ENCODE measurements around the gene KCNC1. TPM values are rescaled to one million over a fixed set of nuclear protein-coding genes. Genes with fewer than 3 reads are reported as not detected.

Gene KCNC1
- total RNA-seq, 4 donors from 2014 or later, result not detected

DNA sequence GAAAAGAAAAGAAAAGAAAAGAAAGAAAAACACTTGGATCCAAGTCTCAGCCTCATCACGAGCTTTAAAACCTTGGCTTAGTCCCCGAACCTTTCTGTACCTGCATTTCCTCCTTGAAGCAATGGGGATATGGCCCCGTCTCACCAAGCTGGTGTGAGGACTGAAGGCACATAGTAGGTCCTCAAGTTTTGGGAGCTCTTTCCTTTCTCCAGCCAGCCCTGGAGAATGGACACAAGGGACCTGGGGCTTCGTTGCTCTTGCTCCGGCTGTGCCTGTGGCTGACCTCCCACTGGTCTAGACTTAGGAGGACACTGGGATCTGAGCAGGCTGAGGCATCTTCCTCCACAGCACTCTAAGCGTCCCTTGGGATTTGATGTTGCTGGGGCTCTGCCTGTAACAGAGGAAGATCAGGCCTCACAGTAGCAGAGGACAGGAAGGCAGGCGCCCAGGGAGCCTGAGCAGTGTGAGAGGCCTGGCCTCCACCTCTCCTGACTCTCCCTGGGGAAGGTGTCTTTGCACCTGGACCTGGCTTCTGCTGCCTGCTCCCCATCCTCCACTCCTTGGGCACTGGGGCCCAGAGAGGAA is 32.8 kb downstream of the KCNC1 start:
- TF ChIP-seq, protein P1, sequence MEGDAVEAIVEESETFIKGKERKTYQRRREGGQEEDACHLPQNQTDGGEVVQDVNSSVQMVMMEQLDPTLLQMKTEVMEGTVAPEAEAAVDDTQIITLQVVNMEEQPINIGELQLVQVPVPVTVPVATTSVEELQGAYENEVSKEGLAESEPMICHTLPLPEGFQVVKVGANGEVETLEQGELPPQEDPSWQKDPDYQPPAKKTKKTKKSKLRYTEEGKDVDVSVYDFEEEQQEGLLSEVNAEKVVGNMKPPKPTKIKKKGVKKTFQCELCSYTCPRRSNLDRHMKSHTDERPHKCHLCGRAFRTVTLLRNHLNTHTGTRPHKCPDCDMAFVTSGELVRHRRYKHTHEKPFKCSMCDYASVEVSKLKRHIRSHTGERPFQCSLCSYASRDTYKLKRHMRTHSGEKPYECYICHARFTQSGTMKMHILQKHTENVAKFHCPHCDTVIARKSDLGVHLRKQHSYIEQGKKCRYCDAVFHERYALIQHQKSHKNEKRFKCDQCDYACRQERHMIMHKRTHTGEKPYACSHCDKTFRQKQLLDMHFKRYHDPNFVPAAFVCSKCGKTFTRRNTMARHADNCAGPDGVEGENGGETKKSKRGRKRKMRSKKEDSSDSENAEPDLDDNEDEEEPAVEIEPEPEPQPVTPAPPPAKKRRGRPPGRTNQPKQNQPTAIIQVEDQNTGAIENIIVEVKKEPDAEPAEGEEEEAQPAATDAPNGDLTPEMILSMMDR (IDR thresholded peaks at IDR 0.05; ENCODE audit: low read depth), result no peak

DNA sequence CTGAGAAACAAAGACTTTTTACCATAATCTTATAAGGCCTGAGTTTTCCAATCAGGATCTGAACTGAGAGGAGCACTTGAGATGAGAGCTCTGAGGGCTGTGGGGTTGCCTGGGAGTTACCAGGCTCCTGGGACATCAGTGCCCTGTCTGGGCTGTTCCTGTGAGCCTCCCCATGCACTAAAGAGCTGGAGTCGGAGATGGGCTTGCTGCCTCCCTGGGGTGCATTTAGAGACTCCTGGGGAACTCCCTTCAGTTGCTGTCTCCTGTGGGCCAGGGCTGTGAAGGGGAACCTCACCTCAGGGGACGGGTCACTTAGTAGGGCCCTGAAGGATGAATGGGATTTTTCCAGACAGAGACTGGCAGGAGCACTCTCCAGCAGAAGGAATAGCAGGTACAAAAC is 33.3 kb downstream of the KCNC1 start:
- TF ChIP-seq, protein P1 (IDR thresholded peaks at IDR 0.05; ENCODE audit: low read depth), result no peak

DNA sequence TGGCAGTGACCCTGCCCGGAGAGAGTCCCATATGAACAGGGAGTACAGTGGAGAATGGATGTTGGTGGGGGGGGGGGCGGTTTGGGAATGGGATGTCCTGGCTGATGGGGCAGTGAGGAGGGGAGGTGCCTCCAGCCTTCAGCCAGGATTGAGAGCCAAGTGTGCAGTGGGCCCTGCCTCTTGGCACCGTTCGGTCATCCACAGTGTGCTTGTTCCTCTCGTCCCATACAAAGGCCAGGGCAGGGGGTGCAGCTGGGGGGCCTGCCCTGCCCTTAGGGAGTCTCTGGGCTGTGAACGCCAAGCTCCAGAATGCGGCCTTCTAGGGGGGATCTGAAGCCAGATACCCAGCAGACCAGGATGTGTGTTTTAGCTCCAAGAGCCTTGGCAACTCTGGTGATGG is 34.0 kb downstream of the KCNC1 start:
- TF ChIP-seq, protein P1 (IDR thresholded peaks at IDR 0.05; ENCODE audit: low read depth), result no peak

DNA sequence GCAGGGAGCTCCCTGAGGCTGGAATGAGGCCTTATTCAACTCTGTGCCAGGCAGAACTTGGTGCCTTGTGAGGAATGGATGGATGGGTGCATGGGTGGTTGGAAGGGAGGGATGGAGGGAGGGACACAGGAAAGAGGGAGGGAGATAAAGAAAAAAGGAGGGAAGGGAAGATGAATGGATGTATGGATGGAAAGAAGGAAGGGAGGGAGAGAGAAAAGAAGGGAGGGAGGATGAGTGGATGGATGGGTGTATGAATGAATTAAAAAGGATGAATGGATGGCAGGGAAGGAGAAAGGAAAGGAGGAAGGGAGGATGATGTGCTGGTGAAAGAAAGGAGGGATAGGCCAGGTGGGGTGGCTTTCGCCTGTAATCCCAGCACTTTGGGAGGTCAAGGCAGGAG is 34.6 kb downstream of the KCNC1 start:
- TF ChIP-seq, protein P1 (IDR thresholded peaks at IDR 0.05; ENCODE audit: low read depth), result no peak

- TF ChIP-seq, protein P1 (IDR thresholded peaks at IDR 0.05; ENCODE audit: low read depth), result no peak
Observed at GRCh38 chr11:17770048-17770652, 35.6 kb downstream of the KCNC1 start.

GRCh38 chr11:17770917-17771316 is 36.3 kb downstream of the KCNC1 start:
- TF ChIP-seq, protein P1 (IDR thresholded peaks at IDR 0.05; ENCODE audit: low read depth), result no peak

GRCh38 chr11:17771415-17771814 is 36.8 kb downstream of the KCNC1 start:
- TF ChIP-seq, protein P1 (IDR thresholded peaks at IDR 0.05; ENCODE audit: low read depth), result no peak
